Natural killer cell (primary cell): ENCODE measurements around the gene SPP1. TPM values are rescaled to one million over a fixed set of nuclear protein-coding genes. Genes with fewer than 3 reads are reported as not detected.

Experiments used
- ATAC-seq, 3 donors: fragments of 150-1000 bp in 2 of 3; fragments of 200-7000 bp in 1 of 3; cut with Tn5 transposase; 1 replicate in 1 of 3; 2 replicates in 2 of 3; pipeline ENCODE4 v1.10.0; 2021; ENCODE audit warnings: mild to moderate bottlenecking in 2 of 3, moderate library complexity in 2 of 3
- DNase-seq, 2 donors: peaks; one replicate each; pipeline versions ENCODE4 v3.0.0 to v3.0.0-alpha.2; 2013 to 2021; ENCODE audit warnings: mixed read lengths in 1 of 2
- H3K27ac ChIP-seq: one replicate; pipeline ENCODE4 v1.5.1; 2013; ENCODE audit warnings: mild to moderate bottlenecking, low read length
- H3K27me3 ChIP-seq: one replicate; pipeline ENCODE4 v1.6.1; 2013; ENCODE audit warnings: low read length; ENCODE audit not compliant: control insufficient read depth, insufficient read depth
- H3K36me3 ChIP-seq: one replicate; pipeline ENCODE4 v1.6.1; 2013; ENCODE audit warnings: low read length; ENCODE audit not compliant: control insufficient read depth, insufficient read depth
- H3K4me1 ChIP-seq: one replicate; pipeline ENCODE4 v1.6.1; 2013; ENCODE audit warnings: low read length; ENCODE audit not compliant: control insufficient read depth, insufficient read depth
- H3K4me3 ChIP-seq: one replicate; pipeline ENCODE4 v1.5.1; 2013; ENCODE audit warnings: low read length
- H3K9me3 ChIP-seq: one replicate; pipeline ENCODE4 v1.6.1; 2013; ENCODE audit warnings: low read length; ENCODE audit not compliant: control insufficient read depth, insufficient read depth
- H3K27ac Mint-ChIP-seq, 2 donors: one replicate each; pipeline ENCODE4 v1.8.0; 2022; ENCODE audit warnings: mild to moderate bottlenecking in 2 of 2, mixed read lengths in 2 of 2, moderate library complexity in 1 of 2
- H3K27me3 Mint-ChIP-seq, 2 donors: one replicate each; pipeline ENCODE4 v1.8.0; 2022; ENCODE audit warnings: low read depth in 2 of 2, mixed read lengths in 2 of 2
- H3K36me3 Mint-ChIP-seq: one replicate; pipeline ENCODE4 v1.8.0; 2022; ENCODE audit warnings: mixed read lengths
- H3K4me1 Mint-ChIP-seq, 2 donors: one replicate each; pipeline ENCODE4 v1.8.0; 2022; ENCODE audit warnings: mixed read lengths in 2 of 2
- H3K4me3 Mint-ChIP-seq: one replicate; pipeline ENCODE4 v1.8.0; 2022; ENCODE audit warnings: mild to moderate bottlenecking, moderate library complexity, mixed read lengths
- H3K9me3 Mint-ChIP-seq, 2 donors: one replicate each; pipeline ENCODE4 v1.8.0; 2022; ENCODE audit warnings: mixed read lengths in 2 of 2
- WGBS: methylation state at CpG from one replicate; pipeline ENCODE4 v1.1.7; 2013; ENCODE audit warnings: missing lambda C conversion rate; ENCODE audit not compliant: insufficient coverage; 5-methylcytosine and 5-hydroxymethylcytosine counted together
- intact Hi-C: fragments of 100-400 bp; cut with micrococcal nuclease; formaldehyde crosslinking; loops from one replicate; pipeline ENCODE4 v1.14.2; 2022
- total RNA-seq, 4 donors: library from RNA; stranded (reverse); fragments of 120-200 nt in 1 of 4; gene quantifications; one replicate each; pipeline versions ENCODE4 v1.2.3 to v1.2.4, GENCODE V29; 2013 to 2022
- TF ChIP-seq, protein P1 (sequence below): fragments of 200-600 bp; IDR thresholded peaks from one replicate; pipeline ENCODE4 v1.8.0; 2022; ENCODE audit warnings: antibody characterized with exemption

Gene SPP1
- total RNA-seq, 3 donors from 2014 or later (not counting 1 experiment from before 2014, with no cell fraction given), result not detected

GRCh38 chr4:87978681-87979080, 3.2 kb downstream of the SPP1 start:
- H3K4me3 ChIP-seq, result no peak overlapping the region

GRCh38 chr4:87979810-87980209, 4.3 kb downstream of the SPP1 start:
- Mint-ChIP-seq H3K27me3 (peaks cover 11 to 28% of the 10 kb centered on the region in 2 donors), H3K27ac (no peak overlapping the region), H3K36me3 (no peaks in the 10 kb centered on the region), H3K4me1 (peaks cover 5 to 6% of the 10 kb centered on the region in 2 donors), H3K9me3 (no peaks in the 10 kb centered on the region), H3K4me3 (no peak overlapping the region)
- Histone ChIP-seq H3K9me3 (no peaks in the 10 kb centered on the region), H3K27me3 (peaks cover 16% of the 10 kb centered on the region), H3K4me1 (peaks cover 4% of the 10 kb centered on the region), H3K36me3 (no peaks in the 10 kb centered on the region), H3K27ac (no peak overlapping the region), H3K4me3 (no peak overlapping the region)
- ATAC-seq (no peak), DNase-seq (no peak)
- TF ChIP-seq, protein P1, sequence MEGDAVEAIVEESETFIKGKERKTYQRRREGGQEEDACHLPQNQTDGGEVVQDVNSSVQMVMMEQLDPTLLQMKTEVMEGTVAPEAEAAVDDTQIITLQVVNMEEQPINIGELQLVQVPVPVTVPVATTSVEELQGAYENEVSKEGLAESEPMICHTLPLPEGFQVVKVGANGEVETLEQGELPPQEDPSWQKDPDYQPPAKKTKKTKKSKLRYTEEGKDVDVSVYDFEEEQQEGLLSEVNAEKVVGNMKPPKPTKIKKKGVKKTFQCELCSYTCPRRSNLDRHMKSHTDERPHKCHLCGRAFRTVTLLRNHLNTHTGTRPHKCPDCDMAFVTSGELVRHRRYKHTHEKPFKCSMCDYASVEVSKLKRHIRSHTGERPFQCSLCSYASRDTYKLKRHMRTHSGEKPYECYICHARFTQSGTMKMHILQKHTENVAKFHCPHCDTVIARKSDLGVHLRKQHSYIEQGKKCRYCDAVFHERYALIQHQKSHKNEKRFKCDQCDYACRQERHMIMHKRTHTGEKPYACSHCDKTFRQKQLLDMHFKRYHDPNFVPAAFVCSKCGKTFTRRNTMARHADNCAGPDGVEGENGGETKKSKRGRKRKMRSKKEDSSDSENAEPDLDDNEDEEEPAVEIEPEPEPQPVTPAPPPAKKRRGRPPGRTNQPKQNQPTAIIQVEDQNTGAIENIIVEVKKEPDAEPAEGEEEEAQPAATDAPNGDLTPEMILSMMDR, result no peak
- intact Hi-C loops, result loop anchor here (10.0 kb wide), 1 partner anchor 305 kb away; no protein-coding TSS in a partner anchor
- WGBS, result no CpG with 5 or more reads among the region's 1 CpG

More at GRCh38 chr4:87978681-87979080, 3.2 kb downstream of the SPP1 start:
- intact Hi-C loops, result no loop called here
- H3K9me3 Mint-ChIP-seq, result no peaks in the 10 kb centered on the region
- peaks cover 5 to 6% of the 10 kb centered on the region in 2 donors for H3K4me1 Mint-ChIP-seq
- no peak for ATAC-seq
- H3K27me3 Mint-ChIP-seq, result peaks cover 15 to 24% of the 10 kb centered on the region in 2 donors
- no peak for DNase-seq
- Histone ChIP-seq H3K9me3 (no peaks in the 10 kb centered on the region), H3K4me1 (peaks cover 4% of the 10 kb centered on the region), H3K27me3 (peaks cover 25% of the 10 kb centered on the region), H3K36me3 (no peaks in the 10 kb centered on the region), H3K27ac (no peak overlapping the region)
- 90% methylated on average over 1 of the region's 1 CpG for WGBS
- no peak overlapping the region for H3K27ac Mint-ChIP-seq
- no peak overlapping the region for H3K4me3 Mint-ChIP-seq
- no peaks in the 10 kb centered on the region for H3K36me3 Mint-ChIP-seq
- TF ChIP-seq, protein P1, result no peak

GRCh38 chr4:87981486-87981885, 6.0 kb downstream of the SPP1 start:
- Histone ChIP-seq H3K4me1 (no peaks in the 10 kb centered on the region), H3K27me3 (peaks cover 9% of the 10 kb centered on the region), H3K9me3 (no peaks in the 10 kb centered on the region), H3K4me3 (no peak overlapping the region), H3K36me3 (no peaks in the 10 kb centered on the region), H3K27ac (no peak overlapping the region)
- WGBS, result 88% methylated on average over 7 of the region's 8 CpGs
- ATAC-seq (no peak), DNase-seq (no peak)
- Mint-ChIP-seq H3K27me3 (peaks cover 11 to 33% of the 10 kb centered on the region in 2 donors), H3K4me1 (no peaks in the 10 kb centered on the region), H3K4me3 (no peak overlapping the region), H3K9me3 (no peaks in the 10 kb centered on the region), H3K27ac (no peak overlapping the region), H3K36me3 (no peaks in the 10 kb centered on the region)
- TF ChIP-seq, protein P1, result no peak
- intact Hi-C loops, result loop anchor here (10.0 kb wide), 1 partner anchor 307 kb away; no protein-coding TSS in a partner anchor

- H3K4me3 ChIP-seq, result no peak overlapping the region
- peaks cover 9% of the 10 kb centered on the region for H3K27me3 ChIP-seq
- Mint-ChIP-seq H3K27ac (no peak overlapping the region), H3K36me3 (no peaks in the 10 kb centered on the region), H3K4me1 (no peaks in the 10 kb centered on the region), H3K4me3 (no peak overlapping the region), H3K27me3 (peaks cover 11 to 36% of the 10 kb centered on the region in 2 donors), H3K9me3 (no peaks in the 10 kb centered on the region)
- intact Hi-C loops, result loop anchor here (10.0 kb wide), 1 partner anchor 307 kb away; no protein-coding TSS in a partner anchor
- no peak for DNase-seq
- TF ChIP-seq, protein P1, result no peak
- H3K4me1 ChIP-seq, result no peaks in the 10 kb centered on the region
- no peak overlapping the region for H3K27ac ChIP-seq
- WGBS, result no CpG with 5 or more reads among the region's 1 CpG
- no peaks in the 10 kb centered on the region for H3K36me3 ChIP-seq
- ATAC-seq, result no peak
- H3K9me3 ChIP-seq, result no peaks in the 10 kb centered on the region
These were observed 6.5 kb downstream of the SPP1 start for GRCh38 chr4:87982036-87982435.
